Daoy (cell line): ENCODE results near the gene TSHZ2. TPM values are rescaled to one million over a fixed set of nuclear protein-coding genes. Genes with fewer than 3 reads are reported as not detected.

Experiments used
- DNase-seq: peaks from one replicate; pipeline ENCODE4 v3.0.0-alpha.2; 2015; ENCODE audit warnings: low read depth
- total RNA-seq: library from RNA; depleted of rRNA; stranded (reverse); fragments of >200 nt; shearing (Covaris generic); gene quantifications from 2 replicates; pipeline ENCODE4 v1.2.3, GENCODE V29; 2014; rRNA removed

Gene TSHZ2
- 0.57 and 1.3 TPM in 2 replicates for total RNA-seq

GRCh38 chr20:52972190-52972937, at the start of gene TSHZ2:
Gene TSHZ2 (plus strand): TSS chr20:52972358. CDS start chr20:52973294, 936 bp downstream.
- peak; percentile 65 for DNase-seq

- no peak for DNase-seq
Measured at GRCh38 chr20:52922436-52922835, 49.7 kb upstream of the TSHZ2 start.

- DNase-seq: peak; percentile 88
Measured at GRCh38 chr20:52923123-52923937, 48.8 kb upstream of the TSHZ2 start.

- DNase-seq: no peak
Measured at GRCh38 chr20:52924411-52925271, 47.5 kb upstream of the TSHZ2 start.

- peak; percentile 3 for DNase-seq
Measured at GRCh38 chr20:52926505-52926904, 45.7 kb upstream of the TSHZ2 start.

- DNase-seq: no peak
Measured at GRCh38 chr20:52933867-52934266, 38.3 kb upstream of the TSHZ2 start.

GRCh38 chr20:52936351-52937340, 35.5 kb upstream of the TSHZ2 start:
- no peak for DNase-seq

- DNase-seq: peak; percentile 23
Measured at GRCh38 chr20:52937591-52938100, 34.5 kb upstream of the TSHZ2 start.

- DNase-seq: no peak
Measured at GRCh38 chr20:52939141-52939540, 33.0 kb upstream of the TSHZ2 start.

GRCh38 chr20:52941808-52942207, 30.4 kb upstream of the TSHZ2 start:
- no peak for DNase-seq

- DNase-seq: peak; percentile 62
Measured at GRCh38 chr20:52943185-52943841, 28.8 kb upstream of the TSHZ2 start.

GRCh38 chr20:52945268-52945667, 26.9 kb upstream of the TSHZ2 start:
- DNase-seq: no peak

- no peak for DNase-seq
Measured at GRCh38 chr20:52945862-52946522, 26.2 kb upstream of the TSHZ2 start.

GRCh38 chr20:52948491-52948890, 23.7 kb upstream of the TSHZ2 start:
- no peak for DNase-seq

- no peak for DNase-seq
Measured at GRCh38 chr20:52953020-52953419, 19.1 kb upstream of the TSHZ2 start.

- DNase-seq: no peak
Measured at GRCh38 chr20:52954849-52955248, 17.3 kb upstream of the TSHZ2 start.

- DNase-seq: peak; percentile 16
Measured at GRCh38 chr20:52958211-52958610, 13.9 kb upstream of the TSHZ2 start.

- peak; percentile 30 for DNase-seq
Measured at GRCh38 chr20:52959125-52959524, 13.0 kb upstream of the TSHZ2 start.

GRCh38 chr20:52962183-52962582, 10.0 kb upstream of the TSHZ2 start:
- no peak for DNase-seq
